NCI-H1694 (cell line): ENCODE measurements around the gene SUV39H2.
"Not testable (repeated sequence)": the region's sequence is repeated elsewhere in the genome, so short reads cannot be mapped to it uniquely, and the experiment has no call there.

Source experiments
- DNase-seq: peaks from one replicate; lab custom pipeline; 2025; lab: John Stamatoyannopoulos, UW

Gene SUV39H2

GRCh38 chr10:14878266-14879123 lies at the start of gene SUV39H2:
Gene SUV39H2 (plus strand): TSS chr10:14878866. CDS start chr10:14878889, 23 bp downstream.
- peak; percentile 76 for DNase-seq

GRCh38 chr10:14833106-14833505 lies 45.6 kb upstream of the SUV39H2 start:
- no peak for DNase-seq

- no peak for DNase-seq
Observed at GRCh38 chr10:14836208-14836607, 42.5 kb upstream of the SUV39H2 start.

GRCh38 chr10:14837003-14837756 lies 41.5 kb upstream of the SUV39H2 start:
- DNase-seq = no peak

GRCh38 chr10:14837757-14838581 lies 40.7 kb upstream of the SUV39H2 start, which contains the start of the genes CDNF, HSPA14 and MSANTD7:
Gene CDNF (minus strand): TSS chr10:14838037. CDS start chr10:14837946, 91 bp downstream.
Gene HSPA14 (plus strand): TSS chr10:14838306. CDS start chr10:14838403, 97 bp downstream.
Gene MSANTD7 (plus strand): TSS chr10:14838306. CDS start chr10:14842285, 3,979 bp downstream.
- DNase-seq = peak; percentile 96

GRCh38 chr10:14838582-14839304 lies 39.9 kb upstream of the SUV39H2 start:
- DNase-seq = no peak

- no peak for DNase-seq
Observed at GRCh38 chr10:14839305-14839695, 39.4 kb upstream of the SUV39H2 start.

GRCh38 chr10:14840178-14840577 lies 38.5 kb upstream of the SUV39H2 start:
- DNase-seq = no peak

- no peak for DNase-seq
Observed at GRCh38 chr10:14843327-14843988, 35.2 kb upstream of the SUV39H2 start.

GRCh38 chr10:14844948-14845347 lies 33.7 kb upstream of the SUV39H2 start:
- DNase-seq = no peak

- no peak for DNase-seq
Observed at GRCh38 chr10:14852236-14852635, 26.4 kb upstream of the SUV39H2 start.

GRCh38 chr10:14855453-14855852 lies 23.2 kb upstream of the SUV39H2 start:
- no peak for DNase-seq

- DNase-seq = no peak
Observed at GRCh38 chr10:14858338-14858960, 20.2 kb upstream of the SUV39H2 start.

- DNase-seq = no peak
Observed at GRCh38 chr10:14859043-14859442, 19.6 kb upstream of the SUV39H2 start.

- DNase-seq = no peak
Observed at GRCh38 chr10:14859775-14860174, 18.9 kb upstream of the SUV39H2 start.

GRCh38 chr10:14860791-14861190 lies 17.9 kb upstream of the SUV39H2 start:
- no peak for DNase-seq

GRCh38 chr10:14864466-14864865 lies 14.2 kb upstream of the SUV39H2 start:
- not testable (repeated sequence) for DNase-seq

- not testable (repeated sequence) for DNase-seq
Observed at GRCh38 chr10:14864871-14865270, 13.8 kb upstream of the SUV39H2 start.

GRCh38 chr10:14873090-14873760 lies 5.4 kb upstream of the SUV39H2 start:
- DNase-seq = no peak

- DNase-seq = no peak
Observed at GRCh38 chr10:14875941-14876340, 2.7 kb upstream of the SUV39H2 start.
